IMR-90 (cell line): Measurements from ENCODE around the gene USP5. TPM values are rescaled to one million over a fixed set of nuclear protein-coding genes. Genes with fewer than 3 reads are reported as not detected.

Experiments
- ATAC-seq: fragments of 200-7000 bp; cut with Tn5 transposase; 2 replicates; pipeline ENCODE4 v1.9.1; 2020; ENCODE audit warnings: low read depth, mild to moderate bottlenecking, moderate library complexity
- BruUV-seq: library from RNA; stranded (reverse); fragments of 400-500 nt; replicated peaks from 2 replicates; lab custom pipeline; 2021; lab: Mats Ljungman, UMichigan
- CTCF ChIA-PET: fragments of 300-600 bp; formaldehyde crosslinking; extraction: SDS; loops from one replicate; lab custom pipeline; 2021; ENCODE audit warnings: antibody characterized with exemption; lab: Yijun Ruan, JAX
- POLR2A ChIA-PET: fragments of 300-600 bp; sonication (Branson Sonifier 250); formaldehyde crosslinking; loops from one replicate; lab custom pipeline; 2022; ENCODE audit warnings: antibody characterized with exemption; ENCODE audit not compliant: unreplicated experiment; lab: Charles Lee
- DNase-seq: peaks from one replicate; pipeline ENCODE4 v3.0.0; 2013
- H2AFZ ChIP-seq: replicated peaks from 2 replicates; pipeline ENCODE3; 2013; ENCODE audit warnings: low read length, mild to moderate bottlenecking; ENCODE audit not compliant: poor library complexity
- H2AK5ac ChIP-seq: 2 replicates; pipeline ENCODE4 v1.6.1; 2013; ENCODE audit warnings: low read depth, low read length, inconsistent platforms
- H2AK9ac ChIP-seq: replicated peaks from 2 replicates; pipeline ENCODE3; 2013; ENCODE audit warnings: mild to moderate bottlenecking, low read depth, low read length, moderate library complexity; ENCODE audit not compliant: poor library complexity
- H2BK120ac ChIP-seq: 2 replicates; pipeline ENCODE4 v1.6.1; 2013; ENCODE audit warnings: low read depth, low read length, inconsistent platforms
- H2BK15ac ChIP-seq: 3 replicates; pipeline ENCODE4 v1.6.1; 2013; ENCODE audit warnings: low read depth, low read length, inconsistent platforms
- H2BK20ac ChIP-seq: 2 replicates; pipeline ENCODE4 v1.6.1; 2013; ENCODE audit warnings: low read depth, mild to moderate bottlenecking, inconsistent platforms, low read length, moderate library complexity
- H2BK5ac ChIP-seq: 2 replicates; pipeline ENCODE4 v1.6.1; 2013; ENCODE audit warnings: mild to moderate bottlenecking, low read depth, low read length, inconsistent platforms; ENCODE audit not compliant: poor library complexity, severe bottlenecking
- H3K14ac ChIP-seq: replicated peaks from 2 replicates; pipeline ENCODE4 v1.6.1; 2013; ENCODE audit warnings: low read depth, low read length, inconsistent platforms
- H3K18ac ChIP-seq: 2 replicates; pipeline ENCODE4 v1.6.1; 2013; ENCODE audit warnings: low read depth, low read length, control low read depth
- H3K23ac ChIP-seq: 2 replicates; pipeline ENCODE4 v1.6.1; 2013; ENCODE audit warnings: low read depth, low read length, inconsistent platforms
- H3K27ac ChIP-seq: 2 replicates; pipeline ENCODE4 v1.5.1; 2013; ENCODE audit warnings: mild to moderate bottlenecking, control low read depth, low read length; ENCODE audit not compliant: insufficient read depth
- H3K27me3 ChIP-seq: 2 replicates; pipeline ENCODE4 v1.6.1; 2013; ENCODE audit warnings: low read length; ENCODE audit not compliant: control insufficient read depth, insufficient read depth
- H3K36me3 ChIP-seq: 2 replicates; pipeline ENCODE4 v1.6.1; 2013; ENCODE audit warnings: low read length, mixed read lengths; ENCODE audit not compliant: control insufficient read depth, insufficient read depth
- H3K4ac ChIP-seq: 2 replicates; pipeline ENCODE4 v1.6.1; 2013; ENCODE audit warnings: low read depth, low read length, inconsistent platforms
- H3K4me1 ChIP-seq: 2 replicates; pipeline ENCODE4 v1.6.1; 2013; ENCODE audit warnings: low read length, mixed read lengths; ENCODE audit not compliant: control insufficient read depth, insufficient read depth
- H3K4me2 ChIP-seq: 2 replicates; pipeline ENCODE4 v1.6.1; 2013; ENCODE audit warnings: low read depth, mild to moderate bottlenecking, control low read depth, low read length, moderate library complexity
- H3K4me3 ChIP-seq: 2 replicates; pipeline ENCODE4 v1.5.1; 2013; ENCODE audit warnings: low read depth, mild to moderate bottlenecking, control low read depth, low read length, moderate library complexity; ENCODE audit not compliant: insufficient read depth
- H3K56ac ChIP-seq: 2 replicates; pipeline ENCODE4 v1.6.1; 2013; ENCODE audit warnings: low read length, inconsistent platforms; ENCODE audit not compliant: insufficient read depth; ENCODE audit errors: extremely low read depth
- H3K79me1 ChIP-seq, 2 experiments: 2 replicates each; pipeline ENCODE4 v1.6.1; 2013; ENCODE audit warnings: low read length in 2 of 2, inconsistent platforms in 1 of 2, low read depth in 1 of 2
- H3K9ac ChIP-seq: 2 replicates; pipeline ENCODE4 v1.6.1; 2013; ENCODE audit warnings: low read depth, low read length, control low read depth
- H3K9me1 ChIP-seq: 2 replicates; pipeline ENCODE4 v1.6.1; 2013; ENCODE audit warnings: low read length, inconsistent platforms; ENCODE audit not compliant: insufficient read depth
- H3K9me3 ChIP-seq: 2 replicates; pipeline ENCODE4 v1.6.1; 2013; ENCODE audit warnings: low read length; ENCODE audit not compliant: control insufficient read depth, insufficient read depth
- H4K20me1 ChIP-seq: 2 replicates; pipeline ENCODE4 v1.6.1; 2013; ENCODE audit warnings: low read length, inconsistent platforms; ENCODE audit not compliant: insufficient read depth
- H4K5ac ChIP-seq: 2 replicates; pipeline ENCODE4 v1.6.1; 2013; ENCODE audit warnings: mild to moderate bottlenecking, low read depth, low read length, control low read depth
- H4K8ac ChIP-seq, 2 experiments: 2 replicates each; pipeline ENCODE4 v1.6.1; 2013; ENCODE audit warnings: low read depth in 2 of 2, low read length in 2 of 2, control low read depth in 1 of 2, inconsistent platforms in 1 of 2
- H4K91ac ChIP-seq: 2 replicates; pipeline ENCODE4 v1.6.1; 2013; ENCODE audit warnings: low read depth, low read length, inconsistent platforms; ENCODE audit not compliant: insufficient read depth
- CEBPB ChIP-seq: IDR thresholded peaks from 2 replicates; pipeline ENCODE4 v1.6.1; 2012; ENCODE audit warnings: low read depth, low read length, improper control_type of control experiment
- CHD1 ChIP-seq: IDR thresholded peaks from 2 replicates; pipeline ENCODE4 v1.6.1; 2012; ENCODE audit warnings: low read depth, low read length, improper control_type of control experiment
- CTCF ChIP-seq: conservative IDR thresholded peaks from 2 replicates; pipeline ENCODE4 v1.5.1; 2012; ENCODE audit warnings: mild to moderate bottlenecking, low read depth, low read length, improper control_type of control experiment
- ELK1 ChIP-seq: fragments of 150-350 bp; IDR thresholded peaks from 2 replicates; pipeline ENCODE4 v1.6.1; 2016; ENCODE audit warnings: low read depth, mild to moderate bottlenecking, low read length, moderate library complexity, borderline replicate concordance
- MAFK ChIP-seq: IDR thresholded peaks from 2 replicates; pipeline ENCODE4 v1.6.1; 2012; ENCODE audit warnings: low read depth, low read length, improper control_type of control experiment
- MXI1 ChIP-seq: IDR thresholded peaks from 2 replicates; pipeline ENCODE4 v1.6.1; 2012; ENCODE audit warnings: low read depth, mild to moderate bottlenecking, low read length, moderate library complexity, borderline replicate concordance
- RAD21 ChIP-seq: IDR thresholded peaks from 2 replicates; pipeline ENCODE4 v1.6.1; 2012; ENCODE audit warnings: low read length, improper control_type of control experiment
- RFX5 ChIP-seq: IDR thresholded peaks from 2 replicates; pipeline ENCODE4 v1.8.0; 2012; ENCODE audit warnings: low read depth, mild to moderate bottlenecking, low read length, moderate library complexity
- USF2 ChIP-seq: fragments of 150-350 bp; IDR thresholded peaks from 2 replicates; pipeline ENCODE4 v1.6.1; 2017; ENCODE audit warnings: mild to moderate bottlenecking, antibody characterized with exemption, low read length, low read depth
- WGBS, 2 experiments: methylation state at CpG; one replicate each; pipeline versions ENCODE4 v1.1.5 to v1.1.7; 2013; ENCODE audit warnings: missing lambda C conversion rate in 2 of 2; ENCODE audit not compliant: insufficient read length in 1 of 2; ENCODE audit errors: extremely low coverage in 2 of 2; 5-methylcytosine and 5-hydroxymethylcytosine counted together
- dilution Hi-C: fragments of 300-500 bp; cut with HindIII; formaldehyde crosslinking; loops from one replicate; pipeline ENCODE4 v1.14.3; 2018; ENCODE audit warnings: low sequenced_read_pairs; ENCODE audit not compliant: unreplicated experiment
- in situ Hi-C: fragments of 300-500 bp; cut with MboI; formaldehyde crosslinking; loops from 3 replicates; pipeline ENCODE4 v1.14.3; 2019; ENCODE audit warnings: low sequenced_read_pairs, inconsistent platforms, mixed read lengths
- intact Hi-C: fragments of 100-400 bp; cut with micrococcal nuclease; formaldehyde crosslinking; loops from 2 replicates; pipeline ENCODE4 v1.10.0; 2022
- polyA plus RNA-seq, 3 experiments: library from polyadenylated mRNA; depleted of rRNA; stranded (reverse); fragments of >200 nt; gene quantifications; 2 replicates each; pipeline ENCODE4 v1.2.3, GENCODE V29; 2012; ENCODE audit warnings: low replicate concordance in 1 of 3
- total RNA-seq: library from RNA; depleted of rRNA; stranded (reverse); fragments of >200 nt; gene quantifications from 2 replicates; pipeline ENCODE4 v1.2.3, GENCODE V29; 2012

Gene USP5
- total and polyA plus RNA-seq, 2 of the 4 experiments (the other 2 are of a cell fraction): 69.7 to 125 TPM

GRCh38 chr12:6863586-6864321, 11.8 kb downstream of the USP5 start:
- Histone ChIP-seq H2BK15ac (no peak overlapping the region), H4K20me1 (peaks cover 12% of the 10 kb centered on the region), H3K4ac (no peak overlapping the region), H2BK5ac (no peak overlapping the region), H2AFZ (no peak overlapping the region), H3K36me3 (peaks cover 58% of the 10 kb centered on the region), H3K4me1 (peaks cover 4% of the 10 kb centered on the region), H3K9me3 (no peaks in the 10 kb centered on the region), H2AK9ac (no peak overlapping the region), H3K79me1 (peaks cover 0 to 17% of the 10 kb centered on the region in 2 experiments; a peak in 3 of 4 replicates), H3K4me3 (no peak overlapping the region), H3K9me1 (0 out of 2 replicates have a peak, but pooled peaks cover 7% of the 10 kb centered on the region), H3K27me3 (no peaks in the 10 kb centered on the region), H3K18ac (no peak overlapping the region), H3K27ac (no peak overlapping the region), H3K4me2 (no peak overlapping the region), H2BK20ac (no peak overlapping the region), H3K23ac (no peak overlapping the region), H2BK120ac (no peak overlapping the region), H2AK5ac (no peak overlapping the region), H3K14ac (no peak overlapping the region), H4K91ac (no peak overlapping the region), H3K9ac (no peak overlapping the region), H4K5ac (no peak overlapping the region), H4K8ac (no peak overlapping the region), H3K56ac (no peak overlapping the region)
- ATAC-seq (no peak), DNase-seq (no peak)
- TF ChIP-seq CHD1 (no peak), USF2 (no peak), RAD21 (no peak), CEBPB (no peak), ELK1 (no peak), MXI1 (no peak), CTCF (no peak), RFX5 (no peak), MAFK (no peak)
- in situ Hi-C loops: no loop called here
- intact Hi-C loops: no loop called here
- POLR2A ChIA-PET: interaction anchor here (1.1 kb wide), 1 partner anchor 11 kb away, joined by 3 read pairs; no protein-coding TSS in a partner anchor
- no TSS peak for BruUV-seq
- CTCF ChIA-PET: no interaction called here
- dilution Hi-C loops: no loop called here
- 96% methylated on average over 5 of the region's 16 CpGs; no CpG with 5 or more reads in 1 of the 2 experiments for WGBS, 2 experiments
